Fibroblast of lung (primary cell): ENCODE data around the gene TPO. TPM values are rescaled to one million over a fixed set of nuclear protein-coding genes. Genes with fewer than 3 reads are reported as not detected.
"Not testable (repeated sequence)": the region's sequence is repeated elsewhere in the genome, so short reads cannot be mapped to it uniquely, and the experiment has no call there.

ENCODE experiments used
- DNase-seq, 2 donors: peaks; one replicate each; pipeline versions ENCODE4 v3.0.0 to v3.0.0-alpha.2; 2010; ENCODE audit warnings: low read depth in 2 of 2
- H2AFZ ChIP-seq: 2 replicates; pipeline ENCODE4 v1.5.1; 2012; ENCODE audit warnings: low read length, control low read depth, inconsistent platforms
- H3K27ac ChIP-seq: 2 replicates; pipeline ENCODE4 v1.5.1; 2011; ENCODE audit warnings: low read length, control low read depth; ENCODE audit not compliant: insufficient read depth
- H3K27me3 ChIP-seq: 2 replicates; pipeline ENCODE4 v1.5.1; 2011; ENCODE audit warnings: mild to moderate bottlenecking, low read length; ENCODE audit not compliant: control insufficient read depth, insufficient read depth
- H3K36me3 ChIP-seq: 2 replicates; pipeline ENCODE4 v1.5.1; 2011; ENCODE audit warnings: low read length; ENCODE audit not compliant: control insufficient read depth, insufficient read depth
- H3K4me1 ChIP-seq: 2 replicates; pipeline ENCODE4 v1.5.1; 2011; ENCODE audit warnings: low read length; ENCODE audit not compliant: control insufficient read depth, insufficient read depth; ENCODE audit errors: extremely low read depth
- H3K4me2 ChIP-seq: 2 replicates; pipeline ENCODE4 v1.5.1; 2011; ENCODE audit warnings: low read length, control low read depth; ENCODE audit not compliant: insufficient read depth; ENCODE audit errors: extremely low read depth
- H3K4me3 ChIP-seq, 4 experiments: fragments of 200-600 bp in 1 of 4; sonication (generic) in 1 of 4; replicated peaks in 1 of 4; 2 replicates each; pipeline ENCODE4 v1.5.1; 2011 to 2016; ENCODE audit warnings: low read length in 4 of 4, low read depth in 3 of 4, mild to moderate bottlenecking in 3 of 4, control low read depth in 2 of 4, inconsistent platforms in 1 of 4, mixed read lengths in 1 of 4; ENCODE audit not compliant: insufficient read depth in 1 of 4; ENCODE audit errors: control extremely low read depth in 1 of 4
- H3K79me2 ChIP-seq: 2 replicates; pipeline ENCODE4 v1.5.1; 2012; ENCODE audit warnings: mild to moderate bottlenecking, low read length, inconsistent platforms; ENCODE audit not compliant: control insufficient read depth, insufficient read depth
- H3K9ac ChIP-seq: 2 replicates; pipeline ENCODE4 v1.5.1; 2011; ENCODE audit warnings: mild to moderate bottlenecking, low read length, control low read depth; ENCODE audit not compliant: insufficient read depth
- H3K9me3 ChIP-seq: 2 replicates; pipeline ENCODE4 v1.5.1; 2012; ENCODE audit warnings: low read depth, low read length; ENCODE audit not compliant: control insufficient read depth, insufficient read depth
- H4K20me1 ChIP-seq: 2 replicates; pipeline ENCODE4 v1.5.1; 2011; ENCODE audit warnings: low read length; ENCODE audit not compliant: control insufficient read depth, insufficient read depth; ENCODE audit errors: extremely low read depth
- EZH2 ChIP-seq: IDR thresholded peaks from 2 replicates; pipeline ENCODE4 v1.5.1; 2012; ENCODE audit warnings: low read length, control low read depth, mild to moderate bottlenecking; ENCODE audit errors: missing control alignments
- polyA plus RNA-seq, 2 donors: library from polyadenylated mRNA; depleted of rRNA in 1 of 2; stranded (reverse) in 1 of 2; unstranded in 1 of 2; fragments of >200 nt; gene quantifications; 2 replicates each; pipeline ENCODE4 v1.2.1, GENCODE V29; 2011 to 2012; ENCODE audit warnings: missing spikeins in 1 of 2
- total RNA-seq: library from RNA; depleted of rRNA; stranded (reverse); fragments of >200 nt; gene quantifications from 2 replicates; pipeline ENCODE4 v1.2.1, GENCODE V29; 2014
- TF ChIP-seq, protein P1 (sequence below), 2 donors: IDR thresholded peaks in 1 of 2; conservative IDR thresholded peaks in 1 of 2; 1 replicate in 1 of 2; 2 replicates in 1 of 2; pipeline ENCODE4 v1.5.1; 2011 to 2012; ENCODE audit warnings: low read length in 2 of 2, control low read depth in 1 of 2, inconsistent platforms in 1 of 2, low read depth in 1 of 2, mild to moderate bottlenecking in 1 of 2

TPO gene
- total and polyA plus RNA-seq, 2 donors (not counting 1 experiment from before 2014, with no cell fraction given), result not detected

GRCh38 chr2:1390118-1390517 is 23.1 kb upstream of the TPO start:
- H2AFZ ChIP-seq, H3K9me3 ChIP-seq, H3K27ac ChIP-seq, H3K9ac ChIP-seq, H3K4me3 ChIP-seq, H3K4me2 ChIP-seq, DNase-seq, H3K27me3 ChIP-seq, H3K36me3 ChIP-seq, H4K20me1 ChIP-seq, H3K79me2 ChIP-seq, H3K4me1 ChIP-seq: not testable (repeated sequence)

GRCh38 chr2:1393321-1393720 is 19.9 kb upstream of the TPO start:
- Histone ChIP-seq H3K4me3 (no peak overlapping the region), H3K9ac (no peak overlapping the region), H3K27ac (no peak overlapping the region), H3K4me2 (no peak overlapping the region), H2AFZ (no peak overlapping the region), H3K27me3 (no peaks in the 10 kb centered on the region), H3K79me2 (no peaks in the 10 kb centered on the region), H3K4me1 (no peaks in the 10 kb centered on the region), H4K20me1 (no peaks in the 10 kb centered on the region), H3K9me3 (no peaks in the 10 kb centered on the region), H3K36me3 (no peaks in the 10 kb centered on the region)
- TF ChIP-seq, protein P1, sequence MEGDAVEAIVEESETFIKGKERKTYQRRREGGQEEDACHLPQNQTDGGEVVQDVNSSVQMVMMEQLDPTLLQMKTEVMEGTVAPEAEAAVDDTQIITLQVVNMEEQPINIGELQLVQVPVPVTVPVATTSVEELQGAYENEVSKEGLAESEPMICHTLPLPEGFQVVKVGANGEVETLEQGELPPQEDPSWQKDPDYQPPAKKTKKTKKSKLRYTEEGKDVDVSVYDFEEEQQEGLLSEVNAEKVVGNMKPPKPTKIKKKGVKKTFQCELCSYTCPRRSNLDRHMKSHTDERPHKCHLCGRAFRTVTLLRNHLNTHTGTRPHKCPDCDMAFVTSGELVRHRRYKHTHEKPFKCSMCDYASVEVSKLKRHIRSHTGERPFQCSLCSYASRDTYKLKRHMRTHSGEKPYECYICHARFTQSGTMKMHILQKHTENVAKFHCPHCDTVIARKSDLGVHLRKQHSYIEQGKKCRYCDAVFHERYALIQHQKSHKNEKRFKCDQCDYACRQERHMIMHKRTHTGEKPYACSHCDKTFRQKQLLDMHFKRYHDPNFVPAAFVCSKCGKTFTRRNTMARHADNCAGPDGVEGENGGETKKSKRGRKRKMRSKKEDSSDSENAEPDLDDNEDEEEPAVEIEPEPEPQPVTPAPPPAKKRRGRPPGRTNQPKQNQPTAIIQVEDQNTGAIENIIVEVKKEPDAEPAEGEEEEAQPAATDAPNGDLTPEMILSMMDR (conservative IDR thresholded peaks at IDR 0.05 in 1 of 2, IDR thresholded peaks at IDR 0.05 in 1 of 2; ENCODE audit: low read depth in 1 of 2, low read length in 2 of 2), result no peak
- no peak for TF ChIP-seq EZH2
- no peak for DNase-seq

- H2AFZ ChIP-seq, result no peak overlapping the region
- DNase-seq, result no peak
- H3K9ac ChIP-seq, result no peak overlapping the region
- no peak overlapping the region for H3K27ac ChIP-seq
- no peaks in the 10 kb centered on the region for H3K79me2 ChIP-seq
- H3K27me3 ChIP-seq, result no peaks in the 10 kb centered on the region
- TF ChIP-seq, protein P1 (conservative IDR thresholded peaks at IDR 0.05 in 1 of 2, IDR thresholded peaks at IDR 0.05 in 1 of 2; ENCODE audit: low read depth in 1 of 2, low read length in 2 of 2), result no peak
- no peak for TF ChIP-seq EZH2
- no peaks in the 10 kb centered on the region for H3K9me3 ChIP-seq
- no peak overlapping the region for H3K4me2 ChIP-seq
- H3K4me3 ChIP-seq, result no peak overlapping the region
- H3K36me3 ChIP-seq, result no peaks in the 10 kb centered on the region
- H3K4me1 ChIP-seq, result no peaks in the 10 kb centered on the region
- no peaks in the 10 kb centered on the region for H4K20me1 ChIP-seq
These were observed 18.4 kb upstream of the TPO start for GRCh38 chr2:1394709-1395408.
